H1 (cell line): ENCODE measurements around the gene CHMP4B. TPM values are rescaled to one million over a fixed set of nuclear protein-coding genes. Genes with fewer than 3 reads are reported as not detected.

Experiments
- ASH2L ChIP-seq: fragments of 200-600, 300-600 bp; sonication (generic); IDR thresholded peaks from one replicate; pipeline ENCODE4 v1.7.1; 2017; ENCODE audit warnings: low read length
- GTF2F1 ChIP-seq: IDR thresholded peaks from 2 replicates; pipeline ENCODE4 v1.6.1; 2012; ENCODE audit warnings: low read depth, low read length, improper control_type of control experiment, borderline replicate concordance
- RAD21 ChIP-seq, 2 experiments: IDR thresholded peaks in 1 of 2; conservative IDR thresholded peaks in 1 of 2; 2 replicates each; pipeline ENCODE4 v1.6.1; 2011; ENCODE audit warnings: low read depth in 2 of 2, low read length in 2 of 2, improper control_type of control experiment in 1 of 2, inconsistent platforms in 1 of 2, mild to moderate bottlenecking in 1 of 2, moderate library complexity in 1 of 2
- RNF2 ChIP-seq: fragments of 200-900, 300-1000 bp; sonication (generic); IDR thresholded peaks from 2 replicates; pipeline ENCODE4 v1.7.1; 2016; ENCODE audit warnings: borderline replicate concordance, low read depth, mild to moderate bottlenecking, antibody characterized with exemption, low read length; ENCODE audit not compliant: poor library complexity, severe bottlenecking; ENCODE audit errors: missing control alignments
- polyA plus RNA-seq, 7 experiments: library from polyadenylated mRNA; depleted of rRNA in 3 of 7; stranded (reverse) in 5 of 7; unstranded in 2 of 7; fragments of >200 nt in 5 of 7; fragments of 200-250 nt in 2 of 7; gene quantifications; 1 replicate in 5 of 7; 2 replicates in 1 of 7; 4 replicates in 1 of 7; pipeline versions ENCODE4 v1.2.1 to v1.2.3, GENCODE V29; 2011 to 2013; ENCODE audit warnings: missing spikeins in 2 of 7, mixed read lengths in 2 of 7
- total RNA-seq: library from RNA; stranded (reverse); fragmentation: NEBNext Ultra II Directional; extraction: Animal tissue kit (Norgen Biotek cat#: 25700); gene quantifications from 2 replicates; pipeline ENCODE4 v1.2.1, GENCODE V29; 2021

Gene CHMP4B
- total and polyA plus RNA-seq, 2 of the 8 experiments (the other 6 are each of a cell fraction or from before 2014, with no cell fraction given) = 38.6 to 66.3 TPM

- no peak for TF ChIP-seq RAD21 (IDR thresholded peaks at IDR 0.05 in 1 of 2, conservative IDR thresholded peaks at IDR 0.05 in 1 of 2; ENCODE audit: low read depth in 2 of 2, low read length in 2 of 2)
- no peak for TF ChIP-seq RNF2
- no peak for TF ChIP-seq ASH2L
- TF ChIP-seq GTF2F1 = no peak
Measured at GRCh38 chr20:33822991-33823390, 11.8 kb downstream of the CHMP4B start (continued).
